Chondrocyte (in vitro differentiated cells): Measurements from ENCODE around the gene CTSE. TPM values are rescaled to one million over a fixed set of nuclear protein-coding genes. Genes with fewer than 3 reads are reported as not detected.

Experiments used
- DNase-seq: peaks from one replicate; pipeline ENCODE4 v3.0.0; 2021; ENCODE audit warnings: mixed read lengths, low spot score
- H3K27ac Mint-ChIP-seq: one replicate; pipeline ENCODE4 v1.8.0; 2021; ENCODE audit warnings: mild to moderate bottlenecking, moderate library complexity, mixed read lengths; ENCODE audit not compliant: unreplicated experiment
- H3K27me3 Mint-ChIP-seq: 2 replicates; pipeline ENCODE4 v1.8.0; 2021; ENCODE audit warnings: low read depth, mixed read lengths
- H3K36me3 Mint-ChIP-seq: 2 replicates; pipeline ENCODE4 v1.8.0; 2021; ENCODE audit warnings: low read depth, mixed read lengths
- H3K4me1 Mint-ChIP-seq: 2 replicates; pipeline ENCODE4 v1.8.0; 2021; ENCODE audit warnings: low read depth, mild to moderate bottlenecking, mixed read lengths
- H3K4me3 Mint-ChIP-seq: one replicate; pipeline ENCODE4 v1.8.0; 2021; ENCODE audit warnings: mild to moderate bottlenecking, moderate library complexity, mixed read lengths; ENCODE audit not compliant: unreplicated experiment
- H3K9me3 Mint-ChIP-seq: 2 replicates; pipeline ENCODE4 v1.8.0; 2021; ENCODE audit warnings: low read depth, mixed read lengths
- CTCF ChIP-seq: fragments of 200-600 bp; sonication (generic); IDR thresholded peaks from 2 replicates; pipeline ENCODE4 v1.5.0; 2021; ENCODE audit warnings: antibody characterized with exemption, mild to moderate bottlenecking, moderate library complexity
- total RNA-seq: library from RNA; stranded (reverse); gene quantifications from 3 replicates; pipeline ENCODE4 v1.2.1, GENCODE V29; 2021

CTSE gene
- total RNA-seq, 1 donor from 2014 or later: not detected

DNA sequence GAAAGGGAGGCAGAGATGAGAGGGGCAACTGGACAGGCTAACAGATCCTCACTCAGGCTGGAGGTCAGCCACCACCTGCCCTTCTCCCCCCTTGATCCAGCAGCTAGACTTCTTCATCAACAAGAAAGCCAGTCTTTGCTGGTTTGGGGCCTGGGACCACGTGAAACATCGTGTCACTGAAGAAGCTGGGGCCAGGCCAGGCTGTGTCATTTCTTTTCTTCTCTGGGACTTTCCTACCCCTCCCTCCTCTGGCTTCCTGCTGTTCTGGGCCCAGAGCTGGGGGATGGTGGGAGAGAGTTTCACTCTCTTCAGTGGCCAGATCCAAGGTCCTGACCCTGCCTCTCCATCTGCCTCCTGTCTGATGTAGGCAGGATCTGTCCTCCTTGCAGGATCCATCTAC is 62.3 kb downstream of the CTSE start:
- no peak overlapping the region for H3K4me3 Mint-ChIP-seq
- no peak for TF ChIP-seq CTCF
- no peak for DNase-seq
- no peaks in the 10 kb centered on the region for H3K9me3 Mint-ChIP-seq
- peaks cover 2% of the 10 kb centered on the region for H3K36me3 Mint-ChIP-seq
- H3K27me3 Mint-ChIP-seq: peaks cover 9% of the 10 kb centered on the region
- peaks cover 14% of the 10 kb centered on the region for H3K4me1 Mint-ChIP-seq
- no peak overlapping the region for H3K27ac Mint-ChIP-seq

DNA sequence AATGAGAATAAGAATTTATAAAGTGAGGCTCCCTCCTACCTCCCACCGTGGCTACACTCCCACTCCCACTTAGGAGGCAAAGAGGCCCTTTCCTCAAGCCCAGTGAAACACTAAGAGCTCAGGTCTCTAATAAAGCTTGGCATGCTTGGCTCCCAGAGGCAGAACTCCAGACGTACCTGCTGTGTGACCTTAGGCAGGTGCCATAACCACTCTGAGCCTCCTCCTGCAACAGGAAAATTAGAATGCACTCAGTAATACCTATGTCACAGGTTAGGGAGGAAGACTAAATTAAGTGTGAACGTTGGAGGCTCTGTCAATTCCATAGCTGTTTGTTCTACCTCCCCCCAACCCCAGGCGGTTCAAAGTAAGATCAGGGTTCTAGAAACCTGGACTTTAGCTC is 63.9 kb downstream of the CTSE start:
- Mint-ChIP-seq H3K36me3 (peaks cover 2% of the 10 kb centered on the region), H3K4me1 (peaks cover 14% of the 10 kb centered on the region), H3K27me3 (peaks cover 19% of the 10 kb centered on the region), H3K4me3 (no peak overlapping the region), H3K27ac (no peak overlapping the region), H3K9me3 (no peaks in the 10 kb centered on the region)
- TF ChIP-seq CTCF: no peak
- DNase-seq: no peak

Other genes starting within 250 kb of the CTSE start
- 17.6 to 27.4 TPM (median 25.5 TPM) in 3 replicates for gene RAB29, start 248.4 kb downstream of the CTSE start, total RNA-seq
- 21.8 to 23.6 TPM (median 23.5 TPM) in 3 replicates for gene SLC41A1, start 210.7 kb downstream of the CTSE start, total RNA-seq
- gene PM20D1, start 173.8 kb downstream of the CTSE start, total RNA-seq: not detected in 3 replicates
- gene SLC26A9, start 80.4 kb downstream of the CTSE start, total RNA-seq: not detected in 3 replicates
- gene RAB7B, start 20.5 kb downstream of the CTSE start, total RNA-seq: 3.5 to 4.5 TPM (median 4.4 TPM) in 3 replicates
- gene RHEX, start 29.3 kb upstream of the CTSE start, total RNA-seq: not detected in 3 replicates
- not detected in 3 replicates for gene AVPR1B, start 93.5 kb upstream of the CTSE start, total RNA-seq
- gene FAM72A, start 178.9 kb upstream of the CTSE start, total RNA-seq: 1.9 to 3.3 TPM (median 2.3 TPM) in 3 replicates
- 43.0 to 65.2 TPM (median 50.4 TPM) in 3 replicates for gene SRGAP2, start 179.6 kb upstream of the CTSE start, total RNA-seq